Measurements from ENCODE around the gene SAYSD1. TPM values are rescaled to one million over a fixed set of nuclear protein-coding genes. Genes with fewer than 3 reads are reported as not detected.

SAYSD1 gene
- 13.3 and 15.0 TPM in 2 replicates for total RNA-seq (ENCODE audit: low replicate concordance)
- long read RNA-seq, transcript SAYSD1-201 (2 exons, 2,020 nt), result major isoform, 37 of 45 reads
- long read RNA-seq, partial matches to known transcripts, result 0 of 45 reads
- long read RNA-seq, other reads (novel, unspliced or antisense), result 5 of 45 reads

- no peak for TF ChIP-seq CTCF (conservative IDR thresholded peaks at IDR 0.05)
- DNase-seq (ENCODE audit: extremely low spot score, unreplicated experiment), result peak; percentile 94
- Mint-ChIP-seq H3K9me3 (no peaks in the 10 kb centered on the region), H3K36me3 (peaks cover 11% of the 10 kb centered on the region), H3K4me1 (ENCODE audit: unreplicated experiment) (peaks cover 10% of the 10 kb centered on the region), H3K4me3 (peak within 1 kb of the TSS; percentile 97), H3K27me3 (peaks cover 3% of the 10 kb centered on the region), H3K27ac (peak within 1 kb of the TSS; percentile 86)
Observed at GRCh38 chr6:39114704-39115599, at the start of gene SAYSD1. TSS of gene SAYSD1 (minus strand) at chr6:39115186. CDS start at chr6:39115089, 97 bp downstream.

GRCh38 chr6:39157511-39157910, 42.5 kb upstream of the SAYSD1 start:
- TF ChIP-seq CTCF (conservative IDR thresholded peaks at IDR 0.05), result no peak
- Mint-ChIP-seq H3K36me3 (no peaks in the 10 kb centered on the region), H3K4me1 (ENCODE audit: unreplicated experiment) (peaks cover 7% of the 10 kb centered on the region), H3K9me3 (no peaks in the 10 kb centered on the region), H3K4me3 (no peak overlapping the region), H3K27ac (no peak overlapping the region), H3K27me3 (peaks cover under 1% of the 10 kb centered on the region)
- no peak for DNase-seq (ENCODE audit: extremely low spot score, unreplicated experiment)

DNA sequence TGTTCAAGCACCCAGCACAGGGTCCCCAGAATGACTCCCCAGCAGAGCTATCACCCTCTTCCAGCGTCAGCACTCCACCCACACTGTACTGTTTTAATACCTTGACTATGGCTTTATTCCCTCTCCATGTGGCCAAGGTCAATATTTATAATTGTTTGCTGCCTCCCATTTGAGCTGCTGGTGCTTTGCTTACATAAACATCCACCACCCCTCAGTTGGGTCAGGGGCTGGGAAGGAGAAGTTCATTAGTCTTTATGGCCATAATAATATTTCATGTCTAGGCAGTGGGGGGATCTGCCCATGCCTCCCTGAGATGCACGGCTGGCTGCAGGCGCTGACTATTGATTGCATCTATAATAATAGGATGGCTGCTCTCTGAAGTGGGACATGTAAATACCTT, 41.8 kb upstream of the SAYSD1 start:
- Mint-ChIP-seq H3K27me3 (peaks cover 6% of the 10 kb centered on the region), H3K4me3 (no peak overlapping the region), H3K4me1 (ENCODE audit: unreplicated experiment) (peaks cover 13% of the 10 kb centered on the region), H3K27ac (no peak overlapping the region), H3K36me3 (no peaks in the 10 kb centered on the region), H3K9me3 (no peaks in the 10 kb centered on the region)
- no peak for TF ChIP-seq CTCF (conservative IDR thresholded peaks at IDR 0.05)
- no peak for DNase-seq (ENCODE audit: extremely low spot score, unreplicated experiment)

DNA sequence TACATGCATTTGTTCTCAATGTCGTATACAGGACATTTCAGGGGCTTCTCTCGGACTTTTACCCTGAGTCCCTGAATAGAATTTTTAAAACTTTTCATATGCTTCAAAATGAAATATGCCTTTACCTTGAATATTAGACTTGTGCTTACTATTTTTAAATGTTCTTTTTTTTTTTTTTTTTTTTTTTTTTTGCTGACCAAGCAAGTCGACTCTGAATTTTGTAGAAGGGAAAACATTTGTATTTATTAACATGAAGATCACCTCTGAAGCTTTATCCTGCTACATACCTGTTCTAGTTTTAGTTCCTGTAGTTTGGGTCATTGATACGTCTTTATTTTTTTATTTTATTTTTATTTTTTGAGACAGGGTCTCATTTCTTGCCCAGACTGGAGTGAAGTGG, 39.7 kb upstream of the SAYSD1 start:
- H3K4me3 Mint-ChIP-seq, result no peak overlapping the region
- peaks cover 14% of the 10 kb centered on the region for H3K27me3 Mint-ChIP-seq
- H3K36me3 Mint-ChIP-seq, result no peaks in the 10 kb centered on the region
- no peak overlapping the region for H3K27ac Mint-ChIP-seq
- H3K4me1 Mint-ChIP-seq (ENCODE audit: unreplicated experiment), result peaks cover 13% of the 10 kb centered on the region
- TF ChIP-seq CTCF (conservative IDR thresholded peaks at IDR 0.05), result no peak
- H3K9me3 Mint-ChIP-seq, result no peaks in the 10 kb centered on the region
- DNase-seq (ENCODE audit: extremely low spot score, unreplicated experiment), result no peak

- no peak for TF ChIP-seq CTCF (conservative IDR thresholded peaks at IDR 0.05)
- H3K4me3 Mint-ChIP-seq, result no peak overlapping the region
- H3K27ac Mint-ChIP-seq, result no peak overlapping the region
- peaks cover 19% of the 10 kb centered on the region for H3K27me3 Mint-ChIP-seq
- no peaks in the 10 kb centered on the region for H3K36me3 Mint-ChIP-seq
- H3K4me1 Mint-ChIP-seq (ENCODE audit: unreplicated experiment), result peaks cover 13% of the 10 kb centered on the region
- H3K9me3 Mint-ChIP-seq, result no peaks in the 10 kb centered on the region
- no peak for DNase-seq (ENCODE audit: extremely low spot score, unreplicated experiment)
Observed at GRCh38 chr6:39153766-39154397, 38.9 kb upstream of the SAYSD1 start.
